PC-3 (cell line): ENCODE results near the gene NPB. TPM values are rescaled to one million over a fixed set of nuclear protein-coding genes. Genes with fewer than 3 reads are reported as not detected.
A peak's percentile ranks its signal among the peaks of the same experiment; 100 is the strongest.

Experiments used
- ATAC-seq: fragments of 200-7000 bp; cut with Tn5 transposase; 2 replicates; pipeline ENCODE4 v1.9.1; 2020; ENCODE audit warnings: mild to moderate bottlenecking, moderate library complexity
- BruUV-seq: library from RNA; stranded (reverse); fragments of 400-500 nt; replicated peaks from 2 replicates; lab custom pipeline; 2021; lab: Mats Ljungman, UMichigan
- CTCF ChIA-PET: fragments of 300-600 bp; sonication (Branson Sonifier 250); formaldehyde crosslinking; loops from one replicate; lab custom pipeline; 2022; ENCODE audit warnings: antibody characterized with exemption; lab: Charles Lee
- POLR2A ChIA-PET: fragments of 300-600 bp; sonication (Branson Sonifier 250); formaldehyde crosslinking; loops from one replicate; lab custom pipeline; 2022; ENCODE audit warnings: antibody characterized with exemption; ENCODE audit not compliant: unreplicated experiment; lab: Charles Lee
- DNase-seq: peaks from one replicate; pipeline ENCODE4 v3.0.0-alpha.2; 2015
- H2AFZ ChIP-seq: fragments of 300-600 bp; sonication (generic); 2 replicates; pipeline ENCODE4 v1.6.0; 2016; ENCODE audit warnings: antibody characterized with exemption, low read length
- H3F3A ChIP-seq: fragments of 300-600 bp; sonication (generic); one replicate; pipeline ENCODE4 v1.6.0; 2017; ENCODE audit warnings: antibody characterized with exemption, low read length, control low read depth, mild to moderate bottlenecking; ENCODE audit not compliant: unreplicated experiment
- H3K27ac ChIP-seq: fragments of 300-600 bp; sonication (generic); 2 replicates; pipeline ENCODE4 v1.5.1; 2016; ENCODE audit warnings: mild to moderate bottlenecking, low read length
- H3K27me3 ChIP-seq: fragments of 300-600 bp; sonication (generic); 2 replicates; pipeline ENCODE4 v1.6.1; 2016; ENCODE audit warnings: low read length, mixed read lengths
- H3K36me3 ChIP-seq: fragments of 300-600 bp; sonication (generic); 2 replicates; pipeline ENCODE4 v1.6.1; 2016; ENCODE audit warnings: low read depth, mixed run types, low read length, mixed read lengths
- H3K4me1 ChIP-seq: fragments of 300-600 bp; sonication (generic); 2 replicates; pipeline ENCODE4 v1.5.1; 2016; ENCODE audit warnings: low read length; ENCODE audit not compliant: insufficient read depth
- H3K4me2 ChIP-seq: fragments of 300-600 bp; sonication (generic); 2 replicates; pipeline ENCODE4 v1.6.0; 2016; ENCODE audit warnings: low read length
- H3K4me3 ChIP-seq: fragments of 300-600 bp; sonication (generic); 2 replicates; pipeline ENCODE4 v1.5.1; 2016; ENCODE audit warnings: mild to moderate bottlenecking, low read length, mixed read lengths
- H3K79me2 ChIP-seq: fragments of 300-600 bp; sonication (generic); 2 replicates; pipeline ENCODE4 v1.6.1; 2017; ENCODE audit warnings: low read length, mixed read lengths
- H3K9ac ChIP-seq: fragments of 300-600 bp; sonication (generic); 2 replicates; pipeline ENCODE4 v1.6.0; 2016; ENCODE audit warnings: mild to moderate bottlenecking, low read length
- H3K9me2 ChIP-seq: fragments of 300-600 bp; sonication (generic); replicated peaks from 2 replicates; pipeline ENCODE4 v1.6.1; 2016; ENCODE audit warnings: mixed run types, low read length, mixed read lengths
- H3K9me3 ChIP-seq: fragments of 300-600 bp; sonication (generic); 2 replicates; pipeline ENCODE4 v1.6.1; 2016; ENCODE audit warnings: low read length, mixed read lengths
- H4K20me1 ChIP-seq: fragments of 300-600 bp; sonication (generic); 2 replicates; pipeline ENCODE4 v1.6.1; 2016; ENCODE audit warnings: low read length, mixed read lengths
- EZH2 ChIP-seq: fragments of 300-600 bp; sonication (generic); IDR thresholded peaks from one replicate; pipeline ENCODE4 v1.6.1; 2017; ENCODE audit warnings: antibody characterized with exemption, mild to moderate bottlenecking, low read length; ENCODE audit not compliant: unreplicated experiment
- EZH2phosphoT487 ChIP-seq: fragments of 300-600 bp; sonication (generic); IDR thresholded peaks from 2 replicates; pipeline ENCODE4 v1.6.1; 2018; ENCODE audit warnings: mild to moderate bottlenecking, antibody characterized with exemption, low read length, borderline replicate concordance
- intact Hi-C: fragments of 100-400 bp; cut with micrococcal nuclease; formaldehyde crosslinking; loops from 2 replicates; pipeline ENCODE4 v1.9.0; 2023
- total RNA-seq: library from RNA; depleted of rRNA; stranded (reverse); fragments of >200 nt; gene quantifications from 2 replicates; pipeline ENCODE4 v1.2.3, GENCODE V29; 2014
- TF ChIP-seq, protein P1 (sequence below): fragments of 300-600 bp; sonication (generic); conservative IDR thresholded peaks from 2 replicates; pipeline ENCODE4 v1.5.1; 2017; ENCODE audit warnings: antibody characterized with exemption, low read depth, mild to moderate bottlenecking, low read length

The NPB gene
- total RNA-seq, 1 experiment from 2014 or later: 0.07 TPM

DNA sequence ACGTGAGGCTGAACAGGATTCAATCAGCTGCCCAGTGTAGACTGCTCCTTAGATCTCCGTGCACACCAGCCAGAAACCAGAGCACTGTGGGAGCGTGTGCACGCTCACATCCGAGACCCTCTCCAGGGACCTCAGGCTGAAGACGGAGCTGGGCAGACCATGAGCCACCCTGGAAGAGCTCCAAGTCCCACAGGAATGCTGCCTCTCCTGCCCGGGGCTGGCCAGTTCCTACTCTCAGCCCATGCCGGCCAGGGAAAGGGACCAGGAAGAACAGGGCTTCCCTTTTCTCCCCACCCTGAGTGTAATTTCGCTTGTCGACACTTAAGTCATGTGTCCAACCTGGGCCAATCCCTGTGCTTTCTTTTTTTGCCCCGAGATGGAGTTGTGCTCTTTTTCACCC is 17.5 kb upstream of the NPB start:
- BruUV-seq: no TSS peak

DNA sequence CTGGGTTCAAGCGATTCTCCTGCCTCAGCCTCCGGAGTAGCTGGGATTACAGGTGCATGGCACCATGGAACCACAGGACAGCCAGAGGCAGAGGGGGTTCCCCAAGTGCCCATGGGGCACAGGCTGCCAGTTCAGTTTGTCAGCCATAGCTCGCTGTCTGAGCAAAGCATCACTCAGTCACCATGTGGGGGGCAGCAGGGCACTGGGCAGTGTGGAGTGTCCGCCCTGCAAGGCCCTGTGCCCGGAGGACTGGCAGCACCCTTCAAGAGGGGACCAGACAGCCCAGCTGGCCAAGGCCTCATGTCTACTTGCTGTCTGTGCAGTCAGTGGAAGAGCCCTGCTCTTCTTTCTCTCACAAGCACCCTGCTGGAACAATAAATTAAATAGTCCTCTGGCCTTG is 17.1 kb upstream of the NPB start:
- CTCF ChIA-PET: no interaction called here
- DNase-seq (no peak), ATAC-seq (no peak)
- TF ChIP-seq, protein P1, sequence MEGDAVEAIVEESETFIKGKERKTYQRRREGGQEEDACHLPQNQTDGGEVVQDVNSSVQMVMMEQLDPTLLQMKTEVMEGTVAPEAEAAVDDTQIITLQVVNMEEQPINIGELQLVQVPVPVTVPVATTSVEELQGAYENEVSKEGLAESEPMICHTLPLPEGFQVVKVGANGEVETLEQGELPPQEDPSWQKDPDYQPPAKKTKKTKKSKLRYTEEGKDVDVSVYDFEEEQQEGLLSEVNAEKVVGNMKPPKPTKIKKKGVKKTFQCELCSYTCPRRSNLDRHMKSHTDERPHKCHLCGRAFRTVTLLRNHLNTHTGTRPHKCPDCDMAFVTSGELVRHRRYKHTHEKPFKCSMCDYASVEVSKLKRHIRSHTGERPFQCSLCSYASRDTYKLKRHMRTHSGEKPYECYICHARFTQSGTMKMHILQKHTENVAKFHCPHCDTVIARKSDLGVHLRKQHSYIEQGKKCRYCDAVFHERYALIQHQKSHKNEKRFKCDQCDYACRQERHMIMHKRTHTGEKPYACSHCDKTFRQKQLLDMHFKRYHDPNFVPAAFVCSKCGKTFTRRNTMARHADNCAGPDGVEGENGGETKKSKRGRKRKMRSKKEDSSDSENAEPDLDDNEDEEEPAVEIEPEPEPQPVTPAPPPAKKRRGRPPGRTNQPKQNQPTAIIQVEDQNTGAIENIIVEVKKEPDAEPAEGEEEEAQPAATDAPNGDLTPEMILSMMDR: no peak
- TF ChIP-seq EZH2 (no peak), EZH2phosphoT487 (no peak)
- intact Hi-C loops: no loop called here
- no TSS peak for BruUV-seq
- Histone ChIP-seq H3K9me2 (no peaks in the 10 kb centered on the region), H3K9ac (no peak overlapping the region), H3K4me3 (no peak overlapping the region), H3K4me1 (peaks cover 37% of the 10 kb centered on the region), H3F3A (peaks cover 12% of the 10 kb centered on the region), H3K27me3 (no peaks in the 10 kb centered on the region), H3K9me3 (no peaks in the 10 kb centered on the region), H3K27ac (no peak overlapping the region), H2AFZ (no peak overlapping the region), H3K36me3 (peaks cover 71% of the 10 kb centered on the region), H3K4me2 (no peak overlapping the region), H4K20me1 (peaks cover 29% of the 10 kb centered on the region), H3K79me2 (peaks cover 62% of the 10 kb centered on the region)
- POLR2A ChIA-PET: interaction anchor here (0.5 kb wide), 1 partner anchor 153 kb away, joined by 3 read pairs; the partner anchor contains the start of gene DCXR

More for the DNA sequence above, 17.5 kb upstream of the NPB start:
- Histone ChIP-seq H3K4me1 (peaks cover 36% of the 10 kb centered on the region), H3K9ac (no peak overlapping the region), H3K27me3 (no peaks in the 10 kb centered on the region), H3K36me3 (peaks cover 66% of the 10 kb centered on the region), H3K9me2 (no peaks in the 10 kb centered on the region), H2AFZ (no peak overlapping the region), H4K20me1 (peaks cover 24% of the 10 kb centered on the region), H3K9me3 (no peaks in the 10 kb centered on the region), H3K4me2 (no peak overlapping the region), H3K27ac (no peak overlapping the region), H3K4me3 (no peak overlapping the region), H3F3A (peaks cover 12% of the 10 kb centered on the region), H3K79me2 (peaks cover 58% of the 10 kb centered on the region)
- TF ChIP-seq, protein P1: no peak
- TF ChIP-seq EZH2 (no peak), EZH2phosphoT487 (no peak)
- ATAC-seq: no peak
- POLR2A ChIA-PET: no interaction called here
- DNase-seq: no peak
- intact Hi-C loops: no loop called here
- CTCF ChIA-PET: no interaction called here

DNA sequence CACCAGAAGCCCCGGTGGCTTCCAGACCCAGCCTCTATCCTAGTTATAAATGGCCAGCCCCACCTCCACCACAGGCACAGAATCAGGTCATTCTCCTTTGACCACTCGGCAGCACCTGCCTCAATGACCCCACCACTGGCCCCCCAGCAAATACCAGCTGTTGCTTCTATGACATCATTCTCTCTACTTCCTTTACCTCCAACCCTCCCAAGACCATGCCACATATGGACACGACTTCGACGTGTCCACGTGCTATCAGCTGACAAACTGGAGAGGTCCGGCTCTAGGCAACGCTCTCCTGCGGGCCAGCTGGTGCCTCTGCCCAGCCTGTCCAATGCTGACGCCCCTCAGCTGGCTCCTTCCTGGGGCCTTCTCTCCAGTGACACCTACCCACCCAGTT is 16.6 kb upstream of the NPB start:
- BruUV-seq: no TSS peak
- intact Hi-C loops: no loop called here
- H3K4me2 ChIP-seq: peak overlapping the region; percentile 60
- POLR2A ChIA-PET: interaction anchor here (0.5 kb wide), 1 partner anchor 152 kb away, joined by 3 read pairs; the partner anchor contains the start of gene DCXR
- TF ChIP-seq EZH2 (no peak), EZH2phosphoT487 (no peak)
- TF ChIP-seq, protein P1: no peak
- no peaks in the 10 kb centered on the region for H3K27me3 ChIP-seq
- no peak overlapping the region for H3K4me3 ChIP-seq
- no peak overlapping the region for H2AFZ ChIP-seq
- CTCF ChIA-PET: no interaction called here
- H4K20me1 ChIP-seq: peaks cover 34% of the 10 kb centered on the region
- no peaks in the 10 kb centered on the region for H3K9me2 ChIP-seq
- H3K79me2 ChIP-seq: peaks cover 67% of the 10 kb centered on the region
- peak overlapping the region; percentile 72 for H3K27ac ChIP-seq
- DNase-seq (no peak), ATAC-seq (no peak)
- no peaks in the 10 kb centered on the region for H3K9me3 ChIP-seq
- H3K9ac ChIP-seq: no peak overlapping the region
- H3K4me1 ChIP-seq: peaks cover 41% of the 10 kb centered on the region
- H3F3A ChIP-seq: peaks cover 12% of the 10 kb centered on the region
- H3K36me3 ChIP-seq: peaks cover 73% of the 10 kb centered on the region
